ENCODE results near the gene CACNB2. TPM values are rescaled to one million over a fixed set of nuclear protein-coding genes. Genes with fewer than 3 reads are reported as not detected.

CACNB2 gene
- total RNA-seq, 1 donor from 2014 or later = 0.96 TPM

GRCh38 chr10:18240185-18240882 lies 100.1 kb downstream of the CACNB2 start:
- intact Hi-C loops (cut with DNase I) = loop anchor here (5.0 kb wide), 1 partner anchor 67 kb away; no protein-coding TSS in a partner anchor
- Histone ChIP-seq H3K9me3 (no peaks in the 10 kb centered on the region), H3K4me3 (peak overlapping the region; percentile 31 to 41), H3K27me3 (no peaks in the 10 kb centered on the region), H3K36me3 (no peaks in the 10 kb centered on the region), H3K27ac (peak overlapping the region; percentile 34 to 66), H3K4me1 (peaks cover 0 to 21% of the 10 kb centered on the region in 2 donors)
- no peak for DNase-seq (ENCODE audit: low spot score in 2 of 2)
- TF ChIP-seq CTCF (IDR thresholded peaks at IDR 0.05) = no peak

- no peak for TF ChIP-seq CTCF (IDR thresholded peaks at IDR 0.05)
- no peaks in the 10 kb centered on the region for H3K36me3 ChIP-seq
- intact Hi-C loops (cut with DNase I) = no loop called here
- H3K9me3 ChIP-seq = no peaks in the 10 kb centered on the region
- DNase-seq (ENCODE audit: low spot score in 2 of 2) = no peak
- no peaks in the 10 kb centered on the region for H3K27me3 ChIP-seq
- H3K27ac ChIP-seq = no peak overlapping the region
- H3K4me3 ChIP-seq = no peak overlapping the region
- H3K4me1 ChIP-seq = no peaks in the 10 kb centered on the region
Observed at GRCh38 chr10:18246967-18247366, 106.7 kb downstream of the CACNB2 start.

DNA sequence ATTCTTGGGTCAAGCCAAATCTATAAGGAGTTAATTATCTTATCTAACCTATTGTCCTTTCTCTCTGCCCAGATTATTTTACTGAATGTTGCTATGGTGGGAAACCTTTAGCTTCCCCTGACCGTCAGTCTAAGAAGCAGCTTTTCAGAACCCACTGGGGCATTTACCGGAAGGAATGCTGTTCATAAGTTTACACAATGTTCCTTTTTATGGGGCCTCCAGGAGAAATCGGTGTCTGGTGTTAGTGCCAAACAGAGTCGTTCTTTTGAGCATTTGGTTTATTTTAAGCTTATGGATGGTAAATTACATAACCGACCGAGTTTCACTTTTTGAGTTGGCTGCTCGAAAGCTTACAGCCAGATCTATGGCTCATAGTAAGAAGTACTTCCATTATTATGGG lies 111.9 kb downstream of the CACNB2 start:
- no peaks in the 10 kb centered on the region for H3K27me3 ChIP-seq
- H3K4me1 ChIP-seq = no peaks in the 10 kb centered on the region
- no peak for TF ChIP-seq CTCF (IDR thresholded peaks at IDR 0.05)
- no peaks in the 10 kb centered on the region for H3K9me3 ChIP-seq
- intact Hi-C loops (cut with DNase I) = no loop called here
- H3K36me3 ChIP-seq = no peaks in the 10 kb centered on the region
- no peak overlapping the region for H3K4me3 ChIP-seq
- DNase-seq (ENCODE audit: low spot score in 2 of 2) = no peak
- H3K27ac ChIP-seq = no peak overlapping the region

DNA sequence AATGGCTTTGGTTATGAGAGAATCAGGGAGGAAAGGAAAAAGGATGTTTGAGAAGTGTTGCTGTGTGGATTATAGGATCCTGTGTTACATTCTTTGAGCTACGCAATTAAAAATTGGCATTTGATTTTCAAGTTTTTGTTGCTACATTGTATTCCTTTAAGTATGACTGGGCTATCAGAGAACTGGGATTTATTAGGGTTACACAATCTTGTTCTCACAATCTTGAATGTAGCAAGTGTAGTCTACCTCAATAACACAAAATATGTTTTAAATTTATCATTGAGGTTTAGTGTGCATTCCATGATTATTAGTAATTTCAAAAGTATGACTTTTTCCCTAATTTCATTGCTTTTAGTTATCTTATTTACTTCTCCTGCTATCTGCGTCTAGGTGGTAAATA lies 113.9 kb downstream of the CACNB2 start:
- H3K36me3 ChIP-seq = no peaks in the 10 kb centered on the region

GRCh38 chr10:18254692-18255091 lies 114.5 kb downstream of the CACNB2 start:
- H3K4me1 ChIP-seq = no peaks in the 10 kb centered on the region

More for the DNA sequence above, 113.9 kb downstream of the CACNB2 start:
- H3K4me3 ChIP-seq = no peak overlapping the region
- no peaks in the 10 kb centered on the region for H3K27me3 ChIP-seq
- H3K27ac ChIP-seq = no peak overlapping the region
- no peak for DNase-seq (ENCODE audit: low spot score in 2 of 2)
- H3K4me1 ChIP-seq = no peaks in the 10 kb centered on the region
- intact Hi-C loops (cut with DNase I) = no loop called here
- TF ChIP-seq CTCF (IDR thresholded peaks at IDR 0.05) = no peak
- no peaks in the 10 kb centered on the region for H3K9me3 ChIP-seq

More at GRCh38 chr10:18254692-18255091, 114.5 kb downstream of the CACNB2 start:
- Histone ChIP-seq H3K4me3 (no peak overlapping the region), H3K27ac (no peak overlapping the region), H3K36me3 (no peaks in the 10 kb centered on the region), H3K9me3 (no peaks in the 10 kb centered on the region), H3K27me3 (no peaks in the 10 kb centered on the region)
- intact Hi-C loops (cut with DNase I) = no loop called here
- DNase-seq (ENCODE audit: low spot score in 2 of 2) = no peak
- TF ChIP-seq CTCF (IDR thresholded peaks at IDR 0.05) = no peak

All from ascending aorta (tissue), 2 donors.